H1 (cell line): Measurements from ENCODE around the gene URB2. TPM values are rescaled to one million over a fixed set of nuclear protein-coding genes. Genes with fewer than 3 reads are reported as not detected.

Source experiments
- CTCF ChIA-PET: fragments of 300-600 bp; sonication (Branson Sonifier 250); formaldehyde crosslinking; loops from one replicate; lab custom pipeline; 2021; ENCODE audit not compliant: partially characterized antibody; lab: Charles Lee
- POLR2A ChIA-PET: fragments of 300-600 bp; sonication (Branson Sonifier 250); formaldehyde crosslinking; loops from one replicate; lab custom pipeline; 2021; ENCODE audit warnings: inconsistent platforms; ENCODE audit not compliant: partially characterized antibody; lab: Charles Lee
- DNase-seq, 2 experiments: peaks; one replicate each; pipeline versions ENCODE4 v3.0.0 to v3.0.0-alpha.2; 2010 to 2022; ENCODE audit warnings: low spot score in 2 of 2, low read depth in 1 of 2, mixed read lengths in 1 of 2
- FAIRE-seq: peaks from 2 replicates; lab custom pipeline; 2011; peaks lifted over from hg19 to GRCh38; lab: Jason Lieb, UNC
- H2AFZ ChIP-seq: 2 replicates; pipeline ENCODE4 v1.8.1; 2012; ENCODE audit warnings: low read length, inconsistent platforms
- H2AK5ac ChIP-seq: 2 replicates; pipeline ENCODE4 v1.6.1; 2013; ENCODE audit warnings: low read depth, low read length
- H2BK120ac ChIP-seq: replicated peaks from 2 replicates; pipeline ENCODE3; 2013; ENCODE audit warnings: low read depth, low read length, inconsistent platforms
- H2BK12ac ChIP-seq: 2 replicates; pipeline ENCODE4 v1.6.1; 2013; ENCODE audit warnings: low read depth, low read length
- H2BK15ac ChIP-seq: 2 replicates; pipeline ENCODE4 v1.6.1; 2013; ENCODE audit warnings: low read length
- H2BK20ac ChIP-seq: 2 replicates; pipeline ENCODE4 v1.6.1; 2013; ENCODE audit warnings: low read length
- H2BK5ac ChIP-seq: 2 replicates; pipeline ENCODE4 v1.6.1; 2013; ENCODE audit warnings: low read depth, low read length
- H3K14ac ChIP-seq: 2 replicates; pipeline ENCODE4 v1.6.1; 2013; ENCODE audit warnings: inconsistent platforms; ENCODE audit not compliant: insufficient read length
- H3K18ac ChIP-seq: 2 replicates; pipeline ENCODE4 v1.6.1; 2013; ENCODE audit warnings: low read length; ENCODE audit errors: extremely low read depth
- H3K23ac ChIP-seq: 2 replicates; pipeline ENCODE4 v1.6.1; 2013; ENCODE audit warnings: inconsistent platforms; ENCODE audit not compliant: insufficient read length
- H3K23me2 ChIP-seq: 2 replicates; pipeline ENCODE4 v1.6.1; 2013; ENCODE audit warnings: low read depth, low read length
- H3K27ac ChIP-seq: 2 replicates; pipeline ENCODE4 v1.6.1; 2011; ENCODE audit warnings: low read depth, low read length, inconsistent platforms
- H3K27me3 ChIP-seq, 4 experiments: replicated peaks in 1 of 4; 1 replicate in 1 of 4; 2 replicates in 3 of 4; pipeline versions ENCODE4 v1.6.1 to v1.8.1; 2011 to 2013; ENCODE audit warnings: low read length in 3 of 4, mild to moderate bottlenecking in 3 of 4, inconsistent platforms in 2 of 4, mixed read lengths in 2 of 4, moderate library complexity in 1 of 4; ENCODE audit not compliant: control insufficient read depth in 3 of 4, insufficient read depth in 3 of 4; ENCODE audit errors: extremely low read depth in 1 of 4
- H3K36me3 ChIP-seq, 4 experiments: 2 replicates each; pipeline versions ENCODE4 v1.6.1 to v1.8.1; 2011 to 2013; ENCODE audit warnings: mild to moderate bottlenecking in 4 of 4, low read length in 3 of 4, moderate library complexity in 2 of 4, control low read depth in 1 of 4, inconsistent platforms in 1 of 4; ENCODE audit not compliant: insufficient read depth in 4 of 4, control insufficient read depth in 2 of 4
- H3K4ac ChIP-seq: replicated peaks from 2 replicates; pipeline ENCODE3; 2013; ENCODE audit warnings: low read length, low read depth, mixed read lengths, inconsistent platforms; ENCODE audit not compliant: insufficient read length
- H3K4me1 ChIP-seq, 4 experiments: replicated peaks in 1 of 4; 1 replicate in 1 of 4; 2 replicates in 3 of 4; pipeline versions ENCODE4 v1.6.1 to v1.8.1; 2011 to 2013; ENCODE audit warnings: low read length in 3 of 4, inconsistent platforms in 2 of 4, mixed read lengths in 1 of 4; ENCODE audit not compliant: insufficient read depth in 4 of 4, control insufficient read depth in 3 of 4
- H3K4me2 ChIP-seq, 2 experiments: 2 replicates each; pipeline versions ENCODE4 v1.6.1 to v1.8.1; 2011 to 2013; ENCODE audit warnings: low read depth in 2 of 2, low read length in 2 of 2, control low read depth in 1 of 2, inconsistent platforms in 1 of 2, mild to moderate bottlenecking in 1 of 2; ENCODE audit not compliant: insufficient read depth in 1 of 2
- H3K4me3 ChIP-seq, 4 experiments: fragments of 200-600, 300-600 bp in 1 of 4; sonication (generic), shearing (Covaris generic), sonication (Bioruptor Twin) in 1 of 4; 2 replicates each; pipeline versions ENCODE4 v1.5.1 to v1.8.1; 2011 to 2016; ENCODE audit warnings: low read length in 4 of 4, low read depth in 3 of 4, control low read depth in 2 of 4, inconsistent platforms in 2 of 4, mild to moderate bottlenecking in 2 of 4, mixed read lengths in 1 of 4, moderate library complexity in 1 of 4; ENCODE audit not compliant: insufficient read depth in 2 of 4; ENCODE audit errors: extremely low read depth in 1 of 4
- H3K56ac ChIP-seq: replicated peaks from 2 replicates; pipeline ENCODE3; 2013; ENCODE audit warnings: low read depth, mild to moderate bottlenecking, mixed read lengths, low read length, inconsistent platforms; ENCODE audit not compliant: insufficient read length
- H3K79me1 ChIP-seq: 2 replicates; pipeline ENCODE4 v1.6.1; 2013; ENCODE audit warnings: low read depth, low read length, control low read depth
- H3K79me2 ChIP-seq, 2 experiments: 2 replicates each; pipeline versions ENCODE4 v1.6.1 to v1.8.1; 2012 to 2013; ENCODE audit warnings: low read length in 2 of 2, mild to moderate bottlenecking in 2 of 2, inconsistent platforms in 1 of 2; ENCODE audit not compliant: insufficient read depth in 2 of 2, control insufficient read depth in 1 of 2
- H3K9ac ChIP-seq, 4 experiments: replicated peaks in 1 of 4; 1 replicate in 1 of 4; 2 replicates in 3 of 4; pipeline versions ENCODE4 v1.6.1 to v1.8.1; 2011 to 2013; ENCODE audit warnings: low read depth in 3 of 4, low read length in 3 of 4, control low read depth in 2 of 4, mild to moderate bottlenecking in 2 of 4, moderate library complexity in 2 of 4, inconsistent platforms in 1 of 4; ENCODE audit errors: extremely low read depth in 1 of 4
- H3K9me3 ChIP-seq, 2 experiments: 2 replicates each; pipeline versions ENCODE4 v1.6.1 to v1.8.1; 2012 to 2013; ENCODE audit warnings: mild to moderate bottlenecking in 2 of 2, moderate library complexity in 2 of 2, control low read depth in 1 of 2, inconsistent platforms in 1 of 2, low read depth in 1 of 2, low read length in 1 of 2, mixed read lengths in 1 of 2; ENCODE audit not compliant: insufficient read depth in 2 of 2
- H4K20me1 ChIP-seq, 2 experiments: replicated peaks in 1 of 2; 2 replicates each; pipeline versions ENCODE3 to v1.8.1; 2011 to 2013; ENCODE audit warnings: inconsistent platforms in 2 of 2, low read length in 2 of 2, mild to moderate bottlenecking in 1 of 2; ENCODE audit not compliant: insufficient read depth in 2 of 2, control insufficient read depth in 1 of 2
- H4K5ac ChIP-seq: 2 replicates; pipeline ENCODE4 v1.6.1; 2013; ENCODE audit warnings: low read length, low read depth, mixed read lengths, inconsistent platforms; ENCODE audit not compliant: insufficient read length
- H4K8ac ChIP-seq: 2 replicates; pipeline ENCODE4 v1.8.0; 2013; ENCODE audit warnings: mild to moderate bottlenecking, moderate library complexity, low read length, inconsistent platforms; ENCODE audit not compliant: insufficient read depth; ENCODE audit errors: extremely low read depth
- H4K91ac ChIP-seq: replicated peaks from 2 replicates; pipeline ENCODE3; 2013; ENCODE audit warnings: low read length, mixed read lengths, inconsistent platforms; ENCODE audit not compliant: insufficient read length
- BACH1 ChIP-seq: IDR thresholded peaks from 2 replicates; pipeline ENCODE4 v1.6.1; 2012; ENCODE audit warnings: low read length, improper control_type of control experiment
- BCL11A ChIP-seq, 2 experiments: IDR thresholded peaks; one replicate each; pipeline ENCODE4 v1.6.1; 2011; ENCODE audit warnings: low read depth in 2 of 2, low read length in 2 of 2, mild to moderate bottlenecking in 2 of 2
- EGR1 ChIP-seq: IDR thresholded peaks from 2 replicates; pipeline ENCODE4 v1.6.1; 2011; ENCODE audit warnings: low read depth, low read length, borderline replicate concordance
- HDAC2 ChIP-seq, 2 experiments: fragments of 300-600 bp in 1 of 2; sonication (generic) in 1 of 2; IDR thresholded peaks; 2 replicates each; pipeline ENCODE4 v1.6.1; 2011 to 2012; ENCODE audit warnings: low read depth in 2 of 2, low read length in 2 of 2, mild to moderate bottlenecking in 2 of 2, moderate library complexity in 2 of 2, borderline replicate concordance in 1 of 2, inconsistent platforms in 1 of 2
- JUND ChIP-seq: IDR thresholded peaks from 2 replicates; pipeline ENCODE4 v1.6.1; 2011; ENCODE audit warnings: mild to moderate bottlenecking, improper control_type of control experiment, low read length
- MAFK ChIP-seq: IDR thresholded peaks from 2 replicates; pipeline ENCODE4 v1.6.1; 2012; ENCODE audit warnings: low read depth, mild to moderate bottlenecking, improper control_type of control experiment, low read length
- MAX ChIP-seq: IDR thresholded peaks from 2 replicates; pipeline ENCODE4 v1.6.1; 2012; ENCODE audit warnings: inconsistent platforms
- POU5F1 ChIP-seq: IDR thresholded peaks from 2 replicates; pipeline ENCODE4 v1.6.1; 2011; ENCODE audit warnings: low read depth, mild to moderate bottlenecking, low read length, moderate library complexity
- SIRT6 ChIP-seq: IDR thresholded peaks from one replicate; pipeline ENCODE4 v1.7.1; 2012; ENCODE audit warnings: low read length, inconsistent platforms
- SUZ12 ChIP-seq: fragments of 200-600 bp; sonication (generic); IDR thresholded peaks from 2 replicates; pipeline ENCODE4 v1.6.1; 2012; ENCODE audit warnings: mild to moderate bottlenecking, inconsistent platforms, low read length, moderate library complexity, mixed read lengths
- WGBS, 2 experiments: shearing (Covaris generic) in 1 of 2; methylation state at CpG; one replicate each; pipeline versions ENCODE4 v1.1.6 to v1.1.7; 2013 to 2015; ENCODE audit warnings: low lambda C conversion rate in 2 of 2, mixed read lengths in 2 of 2, inconsistent platforms in 1 of 2, low coverage in 1 of 2, missing lambda C conversion rate in 1 of 2; ENCODE audit not compliant: insufficient replicate concordance in 2 of 2, insufficient coverage in 1 of 2, insufficient read length in 1 of 2; ENCODE audit errors: extremely low coverage in 1 of 2, missing lambda C conversion rate in 1 of 2; 5-methylcytosine and 5-hydroxymethylcytosine counted together
- polyA plus RNA-seq, 7 experiments: library from polyadenylated mRNA; depleted of rRNA in 3 of 7; stranded (reverse) in 5 of 7; unstranded in 2 of 7; fragments of >200 nt in 5 of 7; fragments of 200-250 nt in 2 of 7; gene quantifications; 1 replicate in 5 of 7; 2 replicates in 1 of 7; 4 replicates in 1 of 7; pipeline versions ENCODE4 v1.2.1 to v1.2.3, GENCODE V29; 2011 to 2013; ENCODE audit warnings: missing spikeins in 2 of 7, mixed read lengths in 2 of 7
- total RNA-seq: library from RNA; stranded (reverse); fragmentation: NEBNext Ultra II Directional; extraction: Animal tissue kit (Norgen Biotek cat#: 25700); gene quantifications from 2 replicates; pipeline ENCODE4 v1.2.1, GENCODE V29; 2021
- TF ChIP-seq, protein P1 (sequence below): IDR thresholded peaks from 2 replicates; pipeline ENCODE4 v1.6.1; 2012; ENCODE audit warnings: inconsistent platforms

URB2 gene
- total and polyA plus RNA-seq, 2 of the 8 experiments (the other 6 are each of a cell fraction or from before 2014, with no cell fraction given): 13.7 to 33.0 TPM

DNA sequence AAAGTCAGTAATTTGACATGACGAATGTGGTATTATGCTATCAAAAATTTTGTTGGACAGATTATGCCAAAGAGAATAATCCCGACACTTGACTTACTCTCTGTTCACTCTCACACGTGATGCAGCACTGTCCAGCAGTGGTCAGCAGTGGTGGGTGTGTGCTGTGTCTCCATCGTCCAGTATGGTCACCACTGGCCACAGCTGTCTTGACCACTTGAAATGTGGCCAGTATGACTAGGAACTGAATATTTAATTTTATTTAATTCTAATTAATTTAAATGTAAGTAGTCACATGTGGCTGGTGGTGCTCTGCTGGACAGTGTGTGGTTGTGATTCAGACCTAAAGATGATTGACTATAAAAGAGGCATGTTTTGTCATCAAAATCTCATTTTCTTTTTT lies 24.0 kb downstream of the URB2 start:
- Histone ChIP-seq H3K56ac (no peak overlapping the region), H2BK120ac (no peak overlapping the region), H2BK15ac (no peak overlapping the region), H4K5ac (no peak overlapping the region), H3K23me2 (no peaks in the 10 kb centered on the region), H4K20me1 (peaks cover 5% of the 10 kb centered on the region in 2 experiments), H3K4me2 (no peak overlapping the region), H2BK12ac (no peak overlapping the region), H3K9ac (no peak overlapping the region), H2AFZ (no peak overlapping the region), H3K4me1 (no peaks in the 10 kb centered on the region), H4K8ac (no peak overlapping the region), H3K18ac (no peak overlapping the region), H3K27me3 (no peaks in the 10 kb centered on the region), H4K91ac (no peak overlapping the region), H3K27ac (no peak overlapping the region), H2AK5ac (no peak overlapping the region), H3K79me1 (no peaks in the 10 kb centered on the region; the same call in none of the 2 replicates), H2BK5ac (no peak overlapping the region), H3K9me3 (no peaks in the 10 kb centered on the region), H3K4ac (no peak overlapping the region), H3K36me3 (peaks cover 15 to 90% (median 73%) of the 10 kb centered on the region in 4 experiments; a peak in 7 of 8 replicates), H3K23ac (no peak overlapping the region), H2BK20ac (no peak overlapping the region), H3K4me3 (no peak overlapping the region), H3K79me2 (no peaks in the 10 kb centered on the region), H3K14ac (no peak overlapping the region)
- no peak for FAIRE-seq
- 93% methylated on average over 4 of the region's 4 CpGs; no CpG with 5 or more reads in 1 of the 2 experiments for WGBS, 2 experiments
- CTCF ChIA-PET: interaction anchor here (0.7 to 1.5 kb wide), 3 partner anchors 11 to 222 kb away, joined by 3 to 6 read pairs (median 3); no protein-coding TSS in a partner anchor
- DNase-seq: no peak
- POLR2A ChIA-PET: interaction anchor here (0.6 kb wide), 1 partner anchor 65 kb away, joined by 3 read pairs; no protein-coding TSS in a partner anchor
- TF ChIP-seq JUND (no peak), BACH1 (no peak), MAX (no peak), SUZ12 (no peak), HDAC2 (IDR thresholded peaks at IDR 0.05; ENCODE audit: borderline replicate concordance in 1 of 2, low read depth in 2 of 2, low read length in 2 of 2) (no peak), BCL11A (IDR thresholded peaks at IDR 0.05; ENCODE audit: low read depth in 2 of 2, low read length in 2 of 2) (no peak), MAFK (no peak), EGR1 (no peak), SIRT6 (no peak), POU5F1 (no peak)
- TF ChIP-seq, protein P1, sequence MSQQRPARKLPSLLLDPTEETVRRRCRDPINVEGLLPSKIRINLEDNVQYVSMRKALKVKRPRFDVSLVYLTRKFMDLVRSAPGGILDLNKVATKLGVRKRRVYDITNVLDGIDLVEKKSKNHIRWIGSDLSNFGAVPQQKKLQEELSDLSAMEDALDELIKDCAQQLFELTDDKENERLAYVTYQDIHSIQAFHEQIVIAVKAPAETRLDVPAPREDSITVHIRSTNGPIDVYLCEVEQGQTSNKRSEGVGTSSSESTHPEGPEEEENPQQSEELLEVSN: no peak
